ENCODE measurements around the gene HCRTR1. TPM values are rescaled to one million over a fixed set of nuclear protein-coding genes. Genes with fewer than 3 reads are reported as not detected.

HCRTR1 gene
- total and polyA plus RNA-seq, 10 of the 15 experiments (the other 5 are each of a cell fraction or from before 2014, with no cell fraction given) = not detected

- no peak overlapping the region for H3K4me3 ChIP-seq
- H3K36me3 ChIP-seq (ENCODE audit: control insufficient read depth in 2 of 2, insufficient read depth in 2 of 2, low read length in 1 of 2) = no peaks in the 10 kb centered on the region
- H3K79me2 ChIP-seq (ENCODE audit: control insufficient read depth, insufficient read depth, low read length) = no peaks in the 10 kb centered on the region
- in situ Hi-C loops (cut with MboI) = loop anchor here (5.0 kb wide), 1 partner anchor 41 kb away; no protein-coding TSS in a partner anchor
- H3K27ac ChIP-seq (ENCODE audit: control insufficient read depth, insufficient read depth) = no peak overlapping the region
- no peak for FAIRE-seq
- 30% methylated on average over 10 of the region's 10 CpGs for WGBS (ENCODE audit: insufficient coverage, insufficient replicate concordance, low lambda C conversion rate, missing lambda C conversion rate)
- no peak overlapping the region for H2AFZ ChIP-seq (ENCODE audit: control insufficient read depth, low read depth, low read length)
- no peaks in the 10 kb centered on the region for H3K4me1 ChIP-seq (ENCODE audit: control insufficient read depth, insufficient read depth, low read length)
- POLR2A ChIA-PET = interaction anchor here (0.6 kb wide), 1 partner anchor 407 kb away, joined by 3 read pairs; no protein-coding TSS in a partner anchor
- H3K9me3 ChIP-seq (replicated peaks; ENCODE audit: control insufficient read depth, insufficient read depth, low read length) = no peaks in the 10 kb centered on the region
- peak; percentile 30 for ATAC-seq
- no peak overlapping the region for H3K9ac ChIP-seq (ENCODE audit: control insufficient read depth, insufficient read depth, low read length)
- RAD21 ChIA-PET (ENCODE audit: unreplicated experiment) = interaction anchor here (1.2 to 4.5 kb wide), 9 partner anchors 22 to 122 kb away, joined by 4 to 62 read pairs (median 12); partner anchors contain the start of genes COL16A1 and PEF1
- no peaks in the 10 kb centered on the region for H4K20me1 ChIP-seq (ENCODE audit: control insufficient read depth, insufficient read depth)
- CTCF ChIA-PET = interaction anchor here (0.6 to 7.0 kb wide), 17 partner anchors 15 to 397 kb away, joined by 3 to 90 read pairs (median 3); partner anchors contain the start of genes COL16A1 and PEF1
- H3K4me2 ChIP-seq (ENCODE audit: control insufficient read depth, insufficient read depth) = no peak overlapping the region
- SMC1A ChIA-PET (ENCODE audit: uncharacterized antibody, unreplicated experiment) = interaction anchor here (0.5 to 5.7 kb wide), 13 partner anchors 9 to 238 kb away, joined by 3 to 51 read pairs (median 3); partner anchors contain the start of gene COL16A1
- no peak for DNase-seq (ENCODE audit: low read depth, low spot score)
- 0 out of 2 replicates have a peak, but pooled peaks have one; percentile 22 for TF ChIP-seq YY1 (IDR thresholded peaks at IDR 0.05; ENCODE audit: low read depth, low read length)
- no peak for TF ChIP-seq ZNF217 (IDR thresholded peaks at IDR 0.05)
- no peaks in the 10 kb centered on the region; a peak in 1 of 4 replicates for H3K27me3 ChIP-seq (replicated peaks in 1 of 2; ENCODE audit: control insufficient read depth in 2 of 2, insufficient read depth in 2 of 2, low read length in 1 of 2)
- BruUV-seq (replicated peaks) = no TSS peak
- intact Hi-C loops (cut with micrococcal nuclease; ENCODE audit: unreplicated experiment) = loop anchor here (10.0 kb wide), 1 partner anchor 398 kb away; no protein-coding TSS in a partner anchor
Observed at GRCh38 chr1:31666263-31666963, 48.9 kb downstream of the HCRTR1 start.

- POLR2A ChIA-PET = no interaction called here
- WGBS (ENCODE audit: insufficient coverage, insufficient replicate concordance, low lambda C conversion rate, missing lambda C conversion rate) = 59% methylated on average over 19 of the region's 19 CpGs
- no peak overlapping the region for H2AFZ ChIP-seq (ENCODE audit: control insufficient read depth, low read depth, low read length)
- no peak for DNase-seq (ENCODE audit: low read depth, low spot score)
- RAD21 ChIA-PET (ENCODE audit: unreplicated experiment) = interaction anchor here (1.2 to 4.5 kb wide), 6 partner anchors 37 to 122 kb away, joined by 4 to 62 read pairs (median 17); partner anchors contain the start of gene COL16A1
- no peak for FAIRE-seq
- H3K4me3 ChIP-seq = no peak overlapping the region
- H4K20me1 ChIP-seq (ENCODE audit: control insufficient read depth, insufficient read depth) = no peaks in the 10 kb centered on the region
- no peaks in the 10 kb centered on the region for H3K79me2 ChIP-seq (ENCODE audit: control insufficient read depth, insufficient read depth, low read length)
- CTCF ChIA-PET = interaction anchor here (0.6 to 7.0 kb wide), 15 partner anchors 15 to 396 kb away, joined by 3 to 90 read pairs (median 4); partner anchors contain the start of gene COL16A1
- H3K4me2 ChIP-seq (ENCODE audit: control insufficient read depth, insufficient read depth) = no peak overlapping the region
- in situ Hi-C loops (cut with MboI) = loop anchor here (5.0 kb wide), 1 partner anchor 40 kb away; no protein-coding TSS in a partner anchor
- no peak overlapping the region for H3K27ac ChIP-seq (ENCODE audit: control insufficient read depth, insufficient read depth)
- intact Hi-C loops (cut with micrococcal nuclease; ENCODE audit: unreplicated experiment) = loop anchor here (10.0 kb wide), 1 partner anchor 398 kb away; no protein-coding TSS in a partner anchor
- BruUV-seq (replicated peaks) = no TSS peak
- no peak overlapping the region for H3K9ac ChIP-seq (ENCODE audit: control insufficient read depth, insufficient read depth, low read length)
- TF ChIP-seq NFIC (IDR thresholded peaks at IDR 0.05; ENCODE audit: low read depth, low read length) = no peak
- no peak for TF ChIP-seq STAT3 (IDR thresholded peaks at IDR 0.05; ENCODE audit: low read depth, low read length)
- TF ChIP-seq RELB (IDR thresholded peaks at IDR 0.05; ENCODE audit: low read depth) = no peak
- no peak for TF ChIP-seq SRF (IDR thresholded peaks at IDR 0.05; ENCODE audit: low read depth in 2 of 2, low read length in 2 of 2)
- TF ChIP-seq SPI1 (IDR thresholded peaks at IDR 0.05; ENCODE audit: borderline replicate concordance, insufficient read depth, low read depth, low read length) = no peak
- TF ChIP-seq SKIL (IDR thresholded peaks at IDR 0.05; ENCODE audit: low read depth, poor library complexity, severe bottlenecking) = no peak
- no peak for TF ChIP-seq MTA3 (IDR thresholded peaks at IDR 0.05; ENCODE audit: borderline replicate concordance, low read length)
- ATAC-seq = no peak
- no peaks in the 10 kb centered on the region for H3K9me3 ChIP-seq (replicated peaks; ENCODE audit: control insufficient read depth, insufficient read depth, low read length)
- H3K27me3 ChIP-seq (replicated peaks in 1 of 2; ENCODE audit: control insufficient read depth in 2 of 2, insufficient read depth in 2 of 2, low read length in 1 of 2) = no peaks in the 10 kb centered on the region; a peak in 1 of 4 replicates
- H3K36me3 ChIP-seq (ENCODE audit: control insufficient read depth in 2 of 2, insufficient read depth in 2 of 2, low read length in 1 of 2) = no peaks in the 10 kb centered on the region
- SMC1A ChIA-PET (ENCODE audit: uncharacterized antibody, unreplicated experiment) = interaction anchor here (1.3 to 5.7 kb wide), 7 partner anchors 21 to 122 kb away, joined by 3 to 51 read pairs (median 14); partner anchors contain the start of gene COL16A1
- H3K4me1 ChIP-seq (ENCODE audit: control insufficient read depth, insufficient read depth, low read length) = no peaks in the 10 kb centered on the region
Observed at GRCh38 chr1:31667065-31667785, 49.7 kb downstream of the HCRTR1 start.
